GM23248 (cell line): ENCODE measurements around the gene HERC2. TPM values are rescaled to one million over a fixed set of nuclear protein-coding genes. Genes with fewer than 3 reads are reported as not detected.
"Not testable (repeated sequence)": the region's sequence is repeated elsewhere in the genome, so short reads cannot be mapped to it uniquely, and the experiment has no call there.

Experiments used
- DNase-seq: peaks from one replicate; pipeline ENCODE4 v3.0.0-alpha.2; 2015
- H2AFZ ChIP-seq: fragments of 200-600 bp; sonication (generic); 2 replicates; pipeline ENCODE4 v1.6.1; 2016; ENCODE audit warnings: antibody characterized with exemption
- H3F3A ChIP-seq: fragments of 200-600 bp; sonication (generic); 2 replicates; pipeline ENCODE4 v1.6.1; 2016; ENCODE audit warnings: mild to moderate bottlenecking, antibody characterized with exemption, mixed run types; ENCODE audit not compliant: insufficient read depth
- H3K27ac ChIP-seq: fragments of 200-600 bp; sonication (generic); 2 replicates; pipeline ENCODE4 v1.5.1; 2016; ENCODE audit warnings: mild to moderate bottlenecking
- H3K27me3 ChIP-seq: fragments of 200-600 bp; sonication (generic); replicated peaks from 2 replicates; pipeline ENCODE4 v1.6.1; 2016; ENCODE audit warnings: mild to moderate bottlenecking; ENCODE audit not compliant: insufficient read depth
- H3K36me3 ChIP-seq: fragments of 200-600 bp; sonication (generic); 2 replicates; pipeline ENCODE4 v1.6.1; 2016; ENCODE audit warnings: low read depth, mild to moderate bottlenecking
- H3K4me1 ChIP-seq: fragments of 200-600 bp; sonication (generic); 2 replicates; pipeline ENCODE4 v1.6.1; 2016; ENCODE audit warnings: mild to moderate bottlenecking; ENCODE audit not compliant: insufficient read depth
- H3K4me2 ChIP-seq: fragments of 200-600 bp; sonication (generic); one replicate; pipeline ENCODE4 v1.6.1; 2016; ENCODE audit warnings: mild to moderate bottlenecking; ENCODE audit not compliant: unreplicated experiment
- H3K4me3 ChIP-seq: fragments of 200-600 bp; sonication (generic); 2 replicates; pipeline ENCODE4 v1.5.1; 2016; ENCODE audit warnings: mild to moderate bottlenecking
- H3K79me2 ChIP-seq: fragments of 200-600 bp; sonication (generic); 2 replicates; pipeline ENCODE4 v1.6.1; 2016; ENCODE audit warnings: mild to moderate bottlenecking; ENCODE audit not compliant: insufficient read depth
- H3K9ac ChIP-seq: fragments of 200-600 bp; sonication (generic); 2 replicates; pipeline ENCODE4 v1.6.1; 2016; ENCODE audit warnings: mild to moderate bottlenecking
- H3K9me2 ChIP-seq: fragments of 200-600 bp; sonication (generic); 2 replicates; pipeline ENCODE4 v1.6.1; 2016; ENCODE audit warnings: mixed run types, mild to moderate bottlenecking, moderate library complexity; ENCODE audit not compliant: insufficient read depth
- H3K9me3 ChIP-seq: fragments of 200-600 bp; sonication (generic); one replicate; pipeline ENCODE4 v1.6.1; 2017; ENCODE audit warnings: low read depth
- H4K20me1 ChIP-seq: fragments of 200-600 bp; sonication (generic); 2 replicates; pipeline ENCODE4 v1.6.0; 2016; ENCODE audit not compliant: insufficient read depth
- EZH2 ChIP-seq: fragments of 200-600 bp; sonication (generic); IDR thresholded peaks from 2 replicates; pipeline ENCODE4 v1.6.1; 2018; ENCODE audit warnings: antibody characterized with exemption, mild to moderate bottlenecking; ENCODE audit not compliant: insufficient read depth, poor library complexity, severe bottlenecking
- EZH2phosphoT487 ChIP-seq: fragments of 200-600 bp; sonication (generic); IDR thresholded peaks from 2 replicates; pipeline ENCODE4 v1.6.1; 2018; ENCODE audit warnings: antibody characterized with exemption, moderate library complexity, mild to moderate bottlenecking, low read depth; ENCODE audit not compliant: insufficient read depth
- WGBS, 2 experiments: methylation state at CpG; one replicate each; pipeline ENCODE4 v1.1.6; 2015 to 2017; ENCODE audit warnings: low lambda C conversion rate in 2 of 2, low coverage in 1 of 2; ENCODE audit errors: missing lambda C conversion rate in 2 of 2; 5-methylcytosine and 5-hydroxymethylcytosine counted together
- in situ Hi-C: fragments of 300-500 bp; cut with MboI; formaldehyde crosslinking; loops from 2 replicates; pipeline ENCODE4 v1.15.0; 2020
- polyA plus RNA-seq: library from polyadenylated mRNA; unstranded; fragments of >200 nt; fragmentation: Nextera tagmentation; extraction: Ambion mirVana; gene quantifications from 2 replicates; pipeline ENCODE4 v1.2.1, GENCODE V29; 2016
- total RNA-seq: library from RNA; depleted of rRNA; stranded (reverse); fragments of >200 nt; shearing (Covaris generic); gene quantifications from 2 replicates; pipeline ENCODE4 v1.2.3, GENCODE V29; 2014

HERC2 gene
- total and polyA plus RNA-seq, 2 experiments from 2014 or later, result 28.7 to 36.6 TPM

GRCh38 chr15:28181366-28181765 is 140.6 kb downstream of the HERC2 start:
- in situ Hi-C loops, result no loop called here
- no peak overlapping the region for H3K9ac ChIP-seq
- no peak overlapping the region for H3K27ac ChIP-seq
- H3K4me3 ChIP-seq, result no peak overlapping the region
- H3K27me3 ChIP-seq, result no peaks in the 10 kb centered on the region
- H3K9me2 ChIP-seq, result no peaks in the 10 kb centered on the region
- no peaks in the 10 kb centered on the region for H3K79me2 ChIP-seq
- H4K20me1 ChIP-seq, result no peaks in the 10 kb centered on the region
- no peak overlapping the region for H3K4me2 ChIP-seq
- peaks cover 33% of the 10 kb centered on the region for H3K36me3 ChIP-seq
- DNase-seq, result no peak
- no peak overlapping the region for H2AFZ ChIP-seq
- TF ChIP-seq EZH2phosphoT487 (no peak), EZH2 (no peak)
- no peaks in the 10 kb centered on the region for H3F3A ChIP-seq
- no peaks in the 10 kb centered on the region; the same call in 1 of the 2 replicates for H3K4me1 ChIP-seq
- WGBS, 2 experiments, result 62 to 70% methylated on average over 2 of the region's 2 CpGs
- H3K9me3 ChIP-seq, result no peaks in the 10 kb centered on the region

DNA sequence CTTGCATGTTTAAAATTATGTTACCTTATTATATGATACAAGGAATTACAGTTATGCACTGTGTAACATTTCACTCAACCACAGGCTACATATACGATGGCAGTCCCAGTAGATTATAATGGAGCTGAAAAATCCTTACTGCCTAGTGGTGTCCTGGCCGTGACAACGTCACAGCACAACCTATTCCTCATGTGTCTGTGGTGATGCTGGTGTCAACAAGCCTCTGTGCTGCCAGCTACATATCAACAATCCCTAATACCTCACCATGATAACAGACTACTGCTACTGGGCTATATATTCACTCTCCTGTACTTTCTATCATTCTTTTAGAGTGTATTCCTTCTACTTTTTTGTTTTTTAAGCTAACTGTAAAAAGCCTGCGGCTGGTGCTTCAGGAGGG is 142.7 kb downstream of the HERC2 start:
- Histone ChIP-seq H4K20me1 (no peaks in the 10 kb centered on the region), H3F3A (no peaks in the 10 kb centered on the region), H3K36me3 (peaks cover 28% of the 10 kb centered on the region), H3K9ac (no peak overlapping the region), H3K79me2 (no peaks in the 10 kb centered on the region), H3K9me2 (no peaks in the 10 kb centered on the region), H2AFZ (no peak overlapping the region), H3K27ac (no peak overlapping the region), H3K4me1 (no peaks in the 10 kb centered on the region; the same call in 1 of the 2 replicates), H3K4me3 (no peak overlapping the region), H3K4me2 (no peak overlapping the region), H3K27me3 (no peaks in the 10 kb centered on the region), H3K9me3 (no peaks in the 10 kb centered on the region)
- DNase-seq, result no peak
- TF ChIP-seq EZH2, result no peak
- no peak for TF ChIP-seq EZH2phosphoT487
- in situ Hi-C loops, result no loop called here
- WGBS, 2 experiments, result 93 to 97% methylated on average over 4 of the region's 4 CpGs

- no peak overlapping the region for H3K9ac ChIP-seq
- no peaks in the 10 kb centered on the region for H3K79me2 ChIP-seq
- in situ Hi-C loops, result no loop called here
- H3K9me3 ChIP-seq, result no peaks in the 10 kb centered on the region
- DNase-seq, result no peak
- no peaks in the 10 kb centered on the region for H4K20me1 ChIP-seq
- H3K27ac ChIP-seq, result no peak overlapping the region
- H3K9me2 ChIP-seq, result no peaks in the 10 kb centered on the region
- no peak for TF ChIP-seq EZH2
- no peak for TF ChIP-seq EZH2phosphoT487
- no peaks in the 10 kb centered on the region for H3F3A ChIP-seq
- H3K27me3 ChIP-seq, result no peaks in the 10 kb centered on the region
- no peak overlapping the region for H2AFZ ChIP-seq
- H3K4me2 ChIP-seq, result no peak overlapping the region
- 93 to 94% methylated on average over 10 of the region's 10 CpGs for WGBS, 2 experiments
- peaks cover 27% of the 10 kb centered on the region for H3K36me3 ChIP-seq
- H3K4me3 ChIP-seq, result no peak overlapping the region
- no peaks in the 10 kb centered on the region for H3K4me1 ChIP-seq
Measured at GRCh38 chr15:28178727-28179126, 143.3 kb downstream of the HERC2 start.

GRCh38 chr15:28178290-28178689 is 143.7 kb downstream of the HERC2 start:
- Histone ChIP-seq H3K27ac (no peak overlapping the region), H3K79me2 (no peaks in the 10 kb centered on the region), H3K4me1 (no peaks in the 10 kb centered on the region), H3K9ac (no peak overlapping the region), H3K9me3 (no peaks in the 10 kb centered on the region), H4K20me1 (no peaks in the 10 kb centered on the region), H3K4me3 (no peak overlapping the region), H3F3A (no peaks in the 10 kb centered on the region), H2AFZ (no peak overlapping the region), H3K27me3 (no peaks in the 10 kb centered on the region), H3K9me2 (no peaks in the 10 kb centered on the region), H3K4me2 (no peak overlapping the region), H3K36me3 (peaks cover 25% of the 10 kb centered on the region; the same call in 1 of the 2 replicates)
- TF ChIP-seq EZH2, result no peak
- TF ChIP-seq EZH2phosphoT487, result no peak
- in situ Hi-C loops, result no loop called here
- WGBS, 2 experiments, result 82 to 98% methylated on average over 3 of the region's 3 CpGs
- DNase-seq, result no peak

GRCh38 chr15:28169366-28169765 is 152.6 kb downstream of the HERC2 start:
- Histone ChIP-seq H3K4me1 (no peaks in the 10 kb centered on the region), H3K4me2 (no peak overlapping the region), H2AFZ (no peak overlapping the region), H3K79me2 (peaks cover 8% of the 10 kb centered on the region; the same call in 1 of the 2 replicates), H3K4me3 (no peak overlapping the region), H4K20me1 (no peaks in the 10 kb centered on the region), H3K9me3 (no peaks in the 10 kb centered on the region), H3K36me3 (peaks cover 65% of the 10 kb centered on the region), H3K9ac (no peak overlapping the region), H3K9me2 (no peaks in the 10 kb centered on the region), H3K27ac (no peak overlapping the region), H3K27me3 (no peaks in the 10 kb centered on the region), H3F3A (no peaks in the 10 kb centered on the region)
- no peak for TF ChIP-seq EZH2phosphoT487
- no peak for TF ChIP-seq EZH2
- in situ Hi-C loops, result no loop called here
- WGBS, 2 experiments, result 84 to 87% methylated on average over 3 of the region's 3 CpGs
- no peak for DNase-seq

- H3K27me3 ChIP-seq, H3K9me2 ChIP-seq, H3K4me3 ChIP-seq, H3K79me2 ChIP-seq, H4K20me1 ChIP-seq, H3F3A ChIP-seq, H2AFZ ChIP-seq, H3K9ac ChIP-seq, in situ Hi-C loops, H3K27ac ChIP-seq, H3K9me3 ChIP-seq, H3K4me1 ChIP-seq, H3K4me2 ChIP-seq, DNase-seq: not testable (repeated sequence)
- 95 to 98% methylated on average over 16 of the region's 16 CpGs for WGBS, 2 experiments
- H3K36me3 ChIP-seq, result peaks cover 66% of the 10 kb centered on the region
Measured at GRCh38 chr15:28168405-28169121, 153.4 kb downstream of the HERC2 start.
